ENCODE measurements around the gene SLCO4A1. TPM values are rescaled to one million over a fixed set of nuclear protein-coding genes. Genes with fewer than 3 reads are reported as not detected.

Gene SLCO4A1
- total and polyA plus RNA-seq, 8 donors = 0.58 to 44.3 (median 11.9) TPM

DNA sequence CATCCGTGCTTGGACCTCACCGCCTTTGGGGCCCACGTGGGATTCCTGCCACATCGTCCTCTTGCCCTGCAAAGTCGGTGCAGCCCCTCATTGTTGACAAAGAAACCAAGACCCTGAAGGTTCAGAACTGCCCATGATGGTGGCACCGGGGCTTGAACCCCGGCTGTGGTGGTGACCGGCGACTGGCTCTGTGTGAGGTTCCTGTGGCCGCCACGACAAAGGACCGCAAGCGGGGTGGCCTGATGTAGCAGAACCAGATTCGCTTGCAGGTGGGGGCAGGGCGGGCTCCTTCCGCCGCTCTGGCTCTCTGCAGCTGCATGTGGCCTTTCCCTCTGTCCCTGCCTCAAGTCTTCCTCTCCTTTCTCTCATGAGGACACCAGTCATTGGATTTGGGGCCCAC lies 28.7 kb downstream of the SLCO4A1 start:
- DNase-seq = no peak
- intact Hi-C loops (cut with DNase I; ENCODE audit: low total_unique reads) = loop anchor here (5.0 kb wide), 1 partner anchor 116 kb away; no protein-coding TSS in a partner anchor
- no peak for TF ChIP-seq POLR2A (IDR thresholded peaks at IDR 0.05)
- TF ChIP-seq, protein P1, sequence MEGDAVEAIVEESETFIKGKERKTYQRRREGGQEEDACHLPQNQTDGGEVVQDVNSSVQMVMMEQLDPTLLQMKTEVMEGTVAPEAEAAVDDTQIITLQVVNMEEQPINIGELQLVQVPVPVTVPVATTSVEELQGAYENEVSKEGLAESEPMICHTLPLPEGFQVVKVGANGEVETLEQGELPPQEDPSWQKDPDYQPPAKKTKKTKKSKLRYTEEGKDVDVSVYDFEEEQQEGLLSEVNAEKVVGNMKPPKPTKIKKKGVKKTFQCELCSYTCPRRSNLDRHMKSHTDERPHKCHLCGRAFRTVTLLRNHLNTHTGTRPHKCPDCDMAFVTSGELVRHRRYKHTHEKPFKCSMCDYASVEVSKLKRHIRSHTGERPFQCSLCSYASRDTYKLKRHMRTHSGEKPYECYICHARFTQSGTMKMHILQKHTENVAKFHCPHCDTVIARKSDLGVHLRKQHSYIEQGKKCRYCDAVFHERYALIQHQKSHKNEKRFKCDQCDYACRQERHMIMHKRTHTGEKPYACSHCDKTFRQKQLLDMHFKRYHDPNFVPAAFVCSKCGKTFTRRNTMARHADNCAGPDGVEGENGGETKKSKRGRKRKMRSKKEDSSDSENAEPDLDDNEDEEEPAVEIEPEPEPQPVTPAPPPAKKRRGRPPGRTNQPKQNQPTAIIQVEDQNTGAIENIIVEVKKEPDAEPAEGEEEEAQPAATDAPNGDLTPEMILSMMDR (IDR thresholded peaks at IDR 0.05) = no peak
- TF ChIP-seq EP300 (IDR thresholded peaks at IDR 0.05) = no peak
- TF ChIP-seq POLR2AphosphoS5 (IDR thresholded peaks at IDR 0.05) = no peak

DNA sequence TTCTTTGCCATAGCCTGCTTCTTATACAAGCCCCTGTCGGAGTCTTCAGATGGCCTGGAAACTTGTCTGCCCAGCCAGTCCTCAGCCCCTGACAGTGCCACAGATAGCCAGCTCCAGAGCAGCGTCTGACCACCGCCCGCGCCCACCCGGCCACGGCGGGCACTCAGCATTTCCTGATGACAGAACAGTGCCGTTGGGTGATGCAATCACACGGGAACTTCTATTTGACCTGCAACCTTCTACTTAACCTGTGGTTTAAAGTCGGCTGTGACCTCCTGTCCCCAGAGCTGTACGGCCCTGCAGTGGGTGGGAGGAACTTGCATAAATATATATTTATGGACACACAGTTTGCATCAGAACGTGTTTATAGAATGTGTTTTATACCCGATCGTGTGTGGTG lies 29.5 kb downstream of the SLCO4A1 start:
- WGBS, 5 donors = 58 to 89% (median 85%) methylated on average over 14 to 15 of the region's 15 CpGs
- Histone ChIP-seq H3K27me3 (peaks cover 0 to 20% (median 0%) of the 10 kb centered on the region in 3 donors), H3K4me3 (no peak overlapping the region), H3K36me3 (peaks cover 0 to 37% (median 21%) of the 10 kb centered on the region in 4 donors), H3K27ac (no peak overlapping the region), H3K4me1 (peaks cover 6 to 23% (median 9%) of the 10 kb centered on the region in 4 donors), H3K9me3 (no peaks in the 10 kb centered on the region)
- intact Hi-C loops (cut with DNase I; ENCODE audit: low total_unique reads) = loop anchor here (5.0 kb wide), 1 partner anchor 116 kb away; no protein-coding TSS in a partner anchor
- TF ChIP-seq, protein P1 (IDR thresholded peaks at IDR 0.05) = no peak
- DNase-seq = no peak

More for the DNA sequence above, 28.7 kb downstream of the SLCO4A1 start:
- no peak overlapping the region for H3K27ac ChIP-seq
- H3K27me3 ChIP-seq = peaks cover 0 to 20% (median 0%) of the 10 kb centered on the region in 3 donors
- H3K4me1 ChIP-seq = peaks cover 13 to 31% (median 17%) of the 10 kb centered on the region in 4 donors
- H3K4me3 ChIP-seq = no peak overlapping the region
- peaks cover 0 to 37% (median 21%) of the 10 kb centered on the region in 4 donors for H3K36me3 ChIP-seq
- H3K9me3 ChIP-seq = no peaks in the 10 kb centered on the region
- WGBS, 5 donors = 90 to 95% (median 92%) methylated on average over 11 to 17 of the region's 17 CpGs

DNA sequence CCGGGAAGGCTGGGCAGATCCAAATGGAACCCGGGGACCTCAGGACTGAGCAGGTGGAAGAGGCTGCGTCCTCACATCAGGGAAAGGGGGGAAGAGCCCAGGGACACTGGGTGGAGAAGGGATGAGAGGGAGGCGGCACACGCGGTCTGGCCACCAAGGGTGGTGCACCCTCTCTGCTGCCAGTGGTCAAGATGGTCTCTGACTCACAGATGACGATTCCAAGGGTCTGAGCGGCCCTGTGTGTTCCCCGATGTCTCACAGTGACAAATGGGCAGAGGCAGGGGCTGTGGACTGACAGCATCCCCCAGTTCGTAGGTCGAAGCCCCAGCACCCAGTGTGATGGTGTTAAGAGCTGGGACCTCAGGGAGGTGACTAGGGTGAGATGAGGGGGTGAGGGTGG lies 32.1 kb downstream of the SLCO4A1 start:
- H3K4me1 ChIP-seq = peaks cover 0 to 8% (median 0%) of the 10 kb centered on the region in 4 donors
- H3K36me3 ChIP-seq = peaks cover 0 to 30% (median 18%) of the 10 kb centered on the region in 4 donors
- intact Hi-C loops (cut with DNase I; ENCODE audit: low total_unique reads) = loop anchor here (5.0 kb wide), 1 partner anchor 113 kb away; no protein-coding TSS in a partner anchor
- 87 to 94% (median 90%) methylated on average over 11 of the region's 11 CpGs for WGBS, 5 donors
- H3K27me3 ChIP-seq = peaks cover 0 to 26% (median 0%) of the 10 kb centered on the region in 3 donors
- TF ChIP-seq, protein P1 (IDR thresholded peaks at IDR 0.05) = no peak
- TF ChIP-seq POLR2AphosphoS5 (IDR thresholded peaks at IDR 0.05) (no peak), POLR2A (IDR thresholded peaks at IDR 0.05) (no peak), EP300 (IDR thresholded peaks at IDR 0.05) (no peak)
- no peak overlapping the region for H3K27ac ChIP-seq
- no peak for DNase-seq
- no peaks in the 10 kb centered on the region for H3K9me3 ChIP-seq
- H3K4me3 ChIP-seq = no peak overlapping the region

DNA sequence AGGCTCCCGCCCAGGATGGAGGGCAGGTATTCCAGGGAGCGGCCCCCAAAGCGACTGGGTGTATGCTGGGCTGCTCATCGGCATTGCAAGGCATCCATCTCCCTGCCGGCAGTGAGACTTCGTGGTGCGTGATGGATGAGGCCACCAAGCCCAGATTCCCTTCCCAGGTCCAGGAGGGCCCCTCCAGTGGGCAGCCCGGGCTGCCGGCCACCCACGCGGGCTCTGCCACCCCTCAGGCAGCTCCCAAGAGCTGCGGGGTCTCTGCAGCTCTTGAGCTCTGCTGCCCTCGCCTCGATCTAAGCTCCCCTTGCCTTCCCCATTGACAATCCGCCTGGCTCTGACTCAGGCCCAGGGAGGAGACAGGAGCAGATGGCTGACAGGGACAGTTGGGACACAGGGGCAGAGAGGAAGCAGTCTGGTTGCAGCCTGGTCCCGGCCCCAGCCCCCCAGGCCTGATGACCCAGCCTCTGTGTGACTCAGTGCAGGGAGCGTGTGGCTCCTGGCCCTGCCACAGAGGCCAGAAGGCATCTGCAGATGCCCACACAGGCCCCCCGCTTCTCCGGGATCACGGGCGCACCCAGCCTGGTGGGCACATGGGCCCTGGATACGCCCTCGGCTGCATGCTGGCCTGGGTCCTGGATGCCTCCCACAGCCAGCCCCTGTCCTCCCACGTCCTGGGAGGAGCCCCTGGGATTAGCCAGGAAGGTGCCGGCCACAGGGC lies 33.0 kb downstream of the SLCO4A1 start:
- Histone ChIP-seq H3K36me3 (peaks cover 0 to 20% (median 13%) of the 10 kb centered on the region in 4 donors), H3K27ac (no peak overlapping the region), H3K4me1 (peaks cover 0 to 8% (median 0%) of the 10 kb centered on the region in 4 donors), H3K27me3 (peaks cover 0 to 29% (median 0%) of the 10 kb centered on the region in 3 donors), H3K4me3 (no peak overlapping the region), H3K9me3 (peaks cover 4 to 9% (median 5%) of the 10 kb centered on the region in 4 donors)
- WGBS, 5 donors = 58 to 78% (median 76%) methylated on average over 5 to 25 of the region's 25 CpGs
- intact Hi-C loops (cut with DNase I; ENCODE audit: low total_unique reads) = no loop called here
- no peak for DNase-seq
- TF ChIP-seq POLR2AphosphoS5 (IDR thresholded peaks at IDR 0.05) (no peak), POLR2A (IDR thresholded peaks at IDR 0.05) (no peak), EP300 (IDR thresholded peaks at IDR 0.05) (no peak)
- TF ChIP-seq, protein P1 (IDR thresholded peaks at IDR 0.05) = no peak
